SJSA1 (cell line): ENCODE data around the gene CEBPA. TPM values are rescaled to one million over a fixed set of nuclear protein-coding genes. Genes with fewer than 3 reads are reported as not detected.
"Not testable (repeated sequence)": the region's sequence is repeated elsewhere in the genome, so short reads cannot be mapped to it uniquely, and the experiment has no call there.

Experiments
- DNase-seq, 2 experiments: peaks; one replicate each; pipeline ENCODE4 v3.0.0-alpha.2; 2015 to 2020; ENCODE audit warnings: low spot score in 2 of 2, low read depth in 1 of 2
- H3K27ac ChIP-seq: fragments of 250-450 bp; sonication (Bioruptor Pico); 2 replicates; pipeline ENCODE4 v1.5.1; 2020; ENCODE audit warnings: mild to moderate bottlenecking, moderate library complexity
- H3K27me3 ChIP-seq: fragments of 250-450 bp; sonication (Bioruptor Pico); replicated peaks from 2 replicates; pipeline ENCODE4 v1.5.1; 2020; ENCODE audit warnings: mild to moderate bottlenecking, moderate library complexity
- H3K36me3 ChIP-seq: fragments of 250-450 bp; sonication (Bioruptor Pico); 2 replicates; pipeline ENCODE4 v1.5.1; 2020; ENCODE audit warnings: mild to moderate bottlenecking
- H3K4me1 ChIP-seq: fragments of 250-450 bp; sonication (Bioruptor Pico); replicated peaks from 2 replicates; pipeline ENCODE4 v1.6.1; 2021; ENCODE audit warnings: mild to moderate bottlenecking
- H3K4me3 ChIP-seq: fragments of 250-450 bp; sonication (Bioruptor Pico); 2 replicates; pipeline ENCODE4 v1.5.1; 2020; ENCODE audit warnings: mild to moderate bottlenecking
- H3K9me3 ChIP-seq: fragments of 250-450 bp; sonication (Bioruptor Pico); replicated peaks from 2 replicates; pipeline ENCODE4 v1.5.1; 2020; ENCODE audit warnings: mild to moderate bottlenecking
- total RNA-seq: library from RNA; depleted of rRNA; stranded (reverse); fragments of >200 nt; shearing (Covaris generic); gene quantifications from 2 replicates; pipeline ENCODE4 v1.2.3, GENCODE V29; 2014

The CEBPA gene
- total RNA-seq, 1 experiment from 2014 or later, result 0.13 TPM

DNA sequence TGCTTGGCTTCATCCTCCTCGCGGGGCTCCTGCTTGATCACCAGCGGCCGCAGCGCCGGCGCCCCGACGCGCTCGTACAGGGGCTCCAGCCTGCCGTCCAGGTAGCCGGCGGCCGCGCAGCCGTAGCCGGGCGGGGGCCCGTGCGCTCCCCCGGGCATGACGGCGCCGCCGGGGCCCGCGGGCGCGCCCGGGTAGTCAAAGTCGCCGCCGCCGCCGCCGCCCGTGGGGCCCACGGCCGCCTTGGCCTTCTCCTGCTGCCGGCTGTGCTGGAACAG, 497 bp downstream of the CEBPA start:
- peaks cover 27% of the 10 kb centered on the region for H3K4me1 ChIP-seq
- peaks cover 10% of the 10 kb centered on the region for H3K9me3 ChIP-seq
- peak overlapping the region; percentile 40 for H3K4me3 ChIP-seq
- H3K27me3 ChIP-seq, result peaks cover 64% of the 10 kb centered on the region
- no peaks in the 10 kb centered on the region for H3K36me3 ChIP-seq
- no peak overlapping the region for H3K27ac ChIP-seq
- no peak for DNase-seq

DNA sequence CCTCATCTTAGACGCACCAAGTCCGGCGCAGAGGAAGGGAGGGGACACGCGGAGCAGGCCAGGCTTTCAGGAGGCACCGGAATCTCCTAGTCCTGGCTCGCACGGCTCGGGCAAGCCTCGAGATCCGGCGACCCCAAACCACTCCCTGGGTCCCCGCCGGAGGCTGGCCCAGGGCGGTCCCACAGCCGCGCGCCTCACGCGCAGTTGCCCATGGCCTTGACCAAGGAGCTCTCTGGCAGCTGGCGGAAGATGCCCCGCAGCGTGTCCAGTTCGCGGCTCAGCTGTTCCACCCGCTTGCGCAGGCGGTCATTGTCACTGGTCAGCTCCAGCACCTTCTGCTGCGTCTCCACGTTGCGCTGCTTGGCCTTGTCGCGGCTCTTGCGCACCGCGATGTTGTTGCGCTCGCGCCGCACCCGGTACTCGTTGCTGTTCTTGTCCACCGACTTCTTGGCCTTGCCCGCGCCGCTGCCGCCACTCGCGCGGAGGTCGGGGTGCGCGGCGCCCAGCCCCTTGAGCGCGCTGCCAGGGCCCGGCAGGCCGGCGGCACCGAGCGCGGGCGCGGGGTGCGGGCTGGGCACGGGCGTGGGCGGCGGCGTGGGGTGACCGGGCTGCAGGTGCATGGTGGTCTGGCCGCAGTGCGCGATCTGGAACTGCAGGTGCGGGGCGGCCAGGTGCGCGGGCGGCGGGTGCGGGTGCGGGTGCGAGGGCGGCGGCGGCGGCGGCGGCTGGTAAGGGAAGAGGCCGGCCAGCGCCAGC, 1.0 kb downstream of the CEBPA start:
- H3K27me3 ChIP-seq, result peaks cover 60% of the 10 kb centered on the region
- no peak for DNase-seq
- no peak overlapping the region for H3K27ac ChIP-seq
- no peaks in the 10 kb centered on the region for H3K36me3 ChIP-seq
- peaks cover 27% of the 10 kb centered on the region for H3K4me1 ChIP-seq
- H3K4me3 ChIP-seq, result no peak overlapping the region
- peaks cover 10% of the 10 kb centered on the region for H3K9me3 ChIP-seq

DNA sequence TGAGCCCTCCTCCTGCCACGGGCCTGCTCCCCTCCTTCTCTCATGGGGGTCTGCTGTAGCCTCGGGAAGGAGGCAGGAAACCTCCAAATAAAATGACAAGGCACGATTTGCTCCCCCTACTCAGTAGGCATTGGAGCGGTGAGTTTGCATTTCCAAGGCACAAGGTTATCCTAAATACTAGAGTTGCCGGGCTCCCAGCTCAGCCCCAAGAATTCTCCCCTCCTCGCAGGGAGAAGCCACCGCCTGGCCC, 1.5 kb downstream of the CEBPA start:
- Histone ChIP-seq H3K4me1 (peaks cover 27% of the 10 kb centered on the region), H3K27me3 (peaks cover 57% of the 10 kb centered on the region)
- DNase-seq, result no peak

DNA sequence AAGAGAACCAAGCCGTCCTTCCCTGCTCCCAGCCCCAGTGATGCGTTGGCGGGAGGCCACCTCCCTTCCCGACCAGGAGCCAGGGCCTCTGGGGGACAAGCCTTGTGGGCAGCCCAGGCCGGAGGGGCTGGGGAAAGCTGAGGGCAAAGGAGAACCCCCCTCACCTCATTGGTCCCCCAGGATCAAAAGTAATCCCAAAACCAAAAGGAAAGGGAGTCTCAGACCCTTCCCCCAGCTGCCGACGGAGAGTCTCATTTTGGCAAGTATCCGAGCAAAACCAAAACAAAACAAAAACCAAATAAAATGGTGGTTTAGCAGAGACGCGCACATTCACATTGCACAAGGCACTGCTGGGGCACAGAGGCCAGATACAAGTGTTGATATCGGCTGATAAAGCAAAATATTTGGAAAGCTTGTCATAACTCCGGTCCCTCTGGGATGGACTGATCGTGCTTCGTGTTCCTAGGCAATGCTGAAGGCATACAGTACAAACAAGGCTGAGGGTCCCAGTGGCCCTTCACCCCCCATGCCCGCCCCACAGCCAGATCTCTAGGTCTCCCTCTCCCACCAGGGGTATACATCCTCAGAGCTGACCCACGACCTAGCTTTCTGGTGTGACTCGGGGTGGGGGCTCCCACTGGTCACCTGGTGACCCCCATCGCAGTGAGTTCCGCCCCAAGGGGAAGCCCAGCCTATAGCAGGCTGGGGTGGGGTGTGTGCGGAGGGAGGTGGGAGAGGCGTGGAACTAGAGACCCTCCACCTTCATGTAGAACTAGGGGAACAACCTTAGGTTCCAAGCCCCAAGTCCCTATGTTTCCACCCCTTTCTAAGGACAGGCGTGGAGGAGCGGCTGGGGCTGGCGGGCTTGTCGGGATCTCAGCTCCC, 2.1 kb downstream of the CEBPA start:
- DNase-seq, result no peak
- Histone ChIP-seq H3K4me1 (peaks cover 27% of the 10 kb centered on the region), H3K27ac (no peak overlapping the region), H3K27me3 (peaks cover 57% of the 10 kb centered on the region), H3K4me3 (no peak overlapping the region), H3K9me3 (peaks cover 10% of the 10 kb centered on the region), H3K36me3 (no peaks in the 10 kb centered on the region)

More for the DNA sequence above, 1.5 kb downstream of the CEBPA start:
- H3K36me3 ChIP-seq, result no peaks in the 10 kb centered on the region
- H3K9me3 ChIP-seq, result peaks cover 10% of the 10 kb centered on the region
- H3K27ac ChIP-seq, result no peak overlapping the region
- H3K4me3 ChIP-seq, result no peak overlapping the region

DNA sequence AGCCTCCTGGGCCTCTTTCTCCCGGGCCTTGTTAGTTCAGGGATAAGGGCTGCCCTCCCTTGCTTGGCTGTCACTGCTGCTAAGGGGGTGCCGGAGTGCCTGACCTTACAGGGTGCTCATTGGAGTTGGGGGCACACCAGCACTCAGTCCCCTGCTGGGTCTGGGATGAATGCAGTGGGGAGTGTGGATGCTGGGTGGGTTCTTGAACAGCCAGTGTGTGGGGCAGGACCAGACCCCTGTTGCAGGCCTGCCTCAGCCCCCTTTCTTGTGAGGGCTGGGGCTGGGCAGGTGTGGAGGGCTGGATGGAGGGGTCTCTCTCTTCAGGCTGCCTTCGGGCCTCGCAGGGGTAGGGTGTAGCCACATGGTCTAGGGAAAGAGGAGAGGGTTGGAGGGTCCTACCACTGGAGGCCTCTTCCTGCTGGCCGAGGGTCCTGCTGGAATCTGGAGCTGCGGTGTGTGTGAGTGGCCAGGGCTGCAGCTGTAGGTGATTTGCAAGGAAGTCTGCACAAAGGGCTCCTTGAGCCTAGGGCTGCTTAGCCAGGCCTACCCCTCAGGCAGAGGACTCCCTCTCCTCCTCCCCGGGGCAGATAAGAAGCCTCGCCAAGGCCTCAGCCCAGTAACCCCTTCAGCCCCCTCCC, 3.2 kb downstream of the CEBPA start:
- no peak for DNase-seq
- H3K9me3 ChIP-seq, result peaks cover 10% of the 10 kb centered on the region
- H3K27ac ChIP-seq, result no peak overlapping the region
- H3K27me3 ChIP-seq, result peaks cover 49% of the 10 kb centered on the region
- H3K36me3 ChIP-seq, result no peaks in the 10 kb centered on the region
- H3K4me3 ChIP-seq, result no peak overlapping the region
- H3K4me1 ChIP-seq, result peaks cover 27% of the 10 kb centered on the region

DNA sequence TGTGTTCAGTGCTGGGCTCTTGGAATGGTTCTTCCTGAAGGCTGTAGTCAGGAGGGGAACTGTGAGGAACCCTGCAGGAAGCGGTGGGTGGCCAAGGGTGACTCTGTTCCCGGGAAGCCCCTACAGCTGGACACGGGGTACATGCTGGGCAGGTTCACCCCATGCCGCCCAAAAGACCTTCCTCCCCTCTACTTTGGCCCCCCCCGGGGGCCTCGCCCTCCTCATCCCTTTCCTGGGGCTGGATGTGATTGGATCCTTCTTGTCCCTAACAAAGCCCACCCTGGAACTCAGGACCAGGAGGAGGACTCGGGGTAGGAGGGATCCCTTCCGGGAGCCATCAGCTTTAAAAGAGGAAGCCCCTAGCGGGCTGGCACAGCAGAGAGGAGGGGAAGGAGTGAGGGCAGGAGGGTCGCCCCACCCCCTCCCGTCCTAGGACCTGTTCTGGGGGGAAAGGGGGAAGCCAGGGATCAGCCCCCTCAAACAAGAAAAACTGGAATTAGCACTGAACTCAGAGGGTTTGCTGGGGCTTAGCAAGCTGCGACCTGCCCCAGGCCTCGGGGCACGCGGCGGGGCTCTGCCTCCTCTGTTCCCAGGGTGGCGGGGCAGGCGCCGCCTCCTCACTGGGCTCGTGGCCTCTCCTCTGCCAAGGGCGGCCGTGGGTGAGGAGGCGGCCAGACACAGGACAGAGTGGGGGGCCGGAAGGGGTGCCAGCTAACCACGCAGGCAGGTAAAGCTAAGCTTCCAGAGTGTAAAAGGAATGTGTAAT, 4.0 kb downstream of the CEBPA start:
- Histone ChIP-seq H3K27me3 (peaks cover 41% of the 10 kb centered on the region), H3K4me3 (no peak overlapping the region), H3K36me3 (no peaks in the 10 kb centered on the region), H3K27ac (no peak overlapping the region), H3K4me1 (peaks cover 25% of the 10 kb centered on the region), H3K9me3 (peaks cover 5% of the 10 kb centered on the region)
- no peak for DNase-seq

DNA sequence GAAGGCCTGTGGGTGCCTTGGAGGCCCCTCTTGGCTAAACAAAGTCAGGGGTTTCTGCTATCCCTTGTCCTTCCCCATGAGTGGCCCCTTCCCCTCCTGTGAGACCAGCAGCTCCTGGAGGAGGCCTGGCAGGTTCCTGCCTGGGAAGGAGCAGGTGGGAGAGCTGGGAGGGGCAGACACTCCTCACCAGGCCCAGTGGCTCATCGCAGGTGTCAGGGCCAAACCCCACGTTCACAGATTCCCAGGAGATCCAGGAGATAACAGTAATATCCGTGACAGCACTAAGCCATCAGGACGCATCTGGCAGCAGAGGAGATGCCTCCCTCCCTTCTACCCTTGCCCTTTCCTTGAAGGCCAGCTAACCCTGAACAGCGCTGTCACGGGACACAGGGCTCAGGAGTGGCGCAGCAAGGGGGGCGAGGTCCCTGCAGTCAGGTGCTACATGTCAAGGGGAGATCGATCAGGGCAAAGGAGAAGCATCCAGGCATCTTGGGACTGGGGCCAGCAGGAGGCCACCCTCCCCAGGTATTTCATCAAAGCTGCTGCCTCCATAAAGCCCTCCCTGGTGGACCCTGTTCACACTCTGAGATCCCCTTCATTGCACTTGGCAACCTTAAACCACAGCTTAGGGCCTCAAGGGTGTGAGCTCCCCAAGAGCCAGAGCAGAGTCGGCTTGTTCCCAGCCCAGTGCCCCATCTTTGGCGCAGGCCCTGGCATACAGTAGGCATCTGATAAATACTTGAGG, 4.8 kb downstream of the CEBPA start:
- DNase-seq, result no peak
- H3K9me3 ChIP-seq, result peaks cover 3% of the 10 kb centered on the region
- no peak overlapping the region for H3K4me3 ChIP-seq
- peaks cover 25% of the 10 kb centered on the region for H3K4me1 ChIP-seq
- H3K36me3 ChIP-seq, result no peaks in the 10 kb centered on the region
- H3K27me3 ChIP-seq, result peaks cover 33% of the 10 kb centered on the region
- no peak overlapping the region for H3K27ac ChIP-seq

DNA sequence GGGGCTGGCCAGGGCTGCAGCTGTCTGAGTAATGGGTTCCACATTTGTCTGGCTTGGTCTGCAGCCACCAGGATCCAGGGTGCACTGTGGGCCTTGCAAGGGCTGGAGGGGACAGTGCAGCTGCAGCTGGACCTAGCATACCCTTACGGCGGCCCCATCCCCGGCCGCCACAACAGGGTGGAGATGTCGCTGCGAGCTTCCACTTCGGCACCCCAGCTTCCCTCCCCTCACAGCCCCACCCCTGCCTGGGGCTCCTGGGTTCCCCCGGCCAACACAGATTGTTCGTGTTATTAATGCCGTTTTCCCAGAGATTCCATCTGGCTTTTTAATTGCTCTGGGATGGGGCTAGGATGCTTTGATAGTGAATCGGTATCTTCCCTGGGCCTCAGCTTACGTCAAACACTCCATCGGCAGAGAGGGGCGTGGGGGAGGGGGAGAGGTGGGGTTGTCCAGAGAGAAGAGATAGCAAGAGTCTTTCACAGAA, 5.8 kb downstream of the CEBPA start:
- H3K4me3 ChIP-seq, result no peak overlapping the region
- no peaks in the 10 kb centered on the region; the same call in 1 of the 2 replicates for H3K9me3 ChIP-seq
- no peak for DNase-seq
- peaks cover 19% of the 10 kb centered on the region for H3K4me1 ChIP-seq
- peaks cover 23% of the 10 kb centered on the region for H3K27me3 ChIP-seq
- H3K36me3 ChIP-seq, result no peaks in the 10 kb centered on the region
- no peak overlapping the region for H3K27ac ChIP-seq

DNA sequence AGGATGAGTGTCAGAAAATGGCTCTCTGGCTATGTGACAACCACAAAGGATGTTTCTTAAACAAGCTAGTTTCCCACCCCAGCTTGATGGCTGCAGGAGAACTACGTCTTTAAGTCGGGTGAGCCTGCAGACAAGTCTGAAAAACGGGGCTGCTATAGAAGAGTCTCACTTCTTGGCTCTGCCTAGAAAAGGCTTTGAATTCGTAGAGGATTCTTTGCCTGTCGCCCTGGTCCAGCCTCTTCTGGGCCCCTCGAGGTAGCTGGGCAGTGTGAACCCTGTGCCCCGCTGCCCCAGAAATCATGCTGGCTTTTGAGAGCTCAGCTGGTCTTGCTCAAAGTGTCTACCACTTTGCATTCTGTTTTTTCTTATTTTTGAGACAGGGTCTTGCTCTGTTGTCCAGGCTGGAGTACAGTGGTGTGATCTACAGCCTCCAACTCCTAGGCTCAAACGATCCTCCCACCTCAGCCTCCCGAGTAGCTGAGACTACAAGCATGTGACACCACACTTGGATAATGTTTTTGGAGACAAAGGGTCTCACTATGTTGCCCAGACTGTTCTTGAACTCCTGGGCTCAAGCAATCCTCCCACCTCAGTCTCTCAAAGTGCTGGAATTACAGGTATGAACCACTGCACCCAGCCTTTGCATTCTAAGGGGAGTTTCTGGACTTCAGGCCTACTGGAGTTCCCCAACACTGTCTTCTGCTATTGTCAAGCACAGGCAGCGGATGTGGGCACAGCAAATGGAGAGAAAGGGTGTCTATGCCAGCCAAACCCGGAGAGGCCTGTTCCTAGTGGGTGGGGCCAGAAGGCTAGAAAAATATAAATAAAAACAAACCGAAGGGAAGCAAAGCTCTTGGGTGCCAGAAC, 6.5 kb downstream of the CEBPA start:
- H3K36me3 ChIP-seq, result no peaks in the 10 kb centered on the region
- no peak overlapping the region for H3K4me3 ChIP-seq
- DNase-seq, result no peak
- no peaks in the 10 kb centered on the region for H3K9me3 ChIP-seq
- peaks cover 17% of the 10 kb centered on the region for H3K27me3 ChIP-seq
- H3K4me1 ChIP-seq, result peaks cover 15% of the 10 kb centered on the region
- no peak overlapping the region for H3K27ac ChIP-seq

DNA sequence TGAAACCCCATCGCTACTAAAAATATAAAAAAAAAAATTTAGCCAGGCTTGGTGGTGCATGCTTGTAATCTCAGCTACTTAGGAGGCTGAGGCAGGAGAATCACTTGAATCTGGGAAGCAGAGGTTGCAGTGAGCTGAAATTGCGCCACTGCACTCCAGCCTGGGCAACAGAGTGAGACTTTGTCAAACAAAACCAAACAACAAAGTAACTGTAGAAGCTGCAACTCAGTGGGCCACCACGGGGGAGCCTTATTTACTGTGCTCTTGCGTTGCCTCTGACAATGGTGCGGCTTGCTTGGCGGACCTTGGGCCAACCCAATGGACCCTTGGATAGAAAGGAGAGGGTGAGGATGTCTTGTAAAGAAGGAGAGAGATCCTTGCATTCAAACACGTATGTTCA, 7.3 kb downstream of the CEBPA start:
- not testable (repeated sequence) for H3K9me3 ChIP-seq, DNase-seq, H3K4me3 ChIP-seq, H3K27ac ChIP-seq, H3K36me3 ChIP-seq, H3K27me3 ChIP-seq
- H3K4me1 ChIP-seq, result peaks cover 15% of the 10 kb centered on the region

DNA sequence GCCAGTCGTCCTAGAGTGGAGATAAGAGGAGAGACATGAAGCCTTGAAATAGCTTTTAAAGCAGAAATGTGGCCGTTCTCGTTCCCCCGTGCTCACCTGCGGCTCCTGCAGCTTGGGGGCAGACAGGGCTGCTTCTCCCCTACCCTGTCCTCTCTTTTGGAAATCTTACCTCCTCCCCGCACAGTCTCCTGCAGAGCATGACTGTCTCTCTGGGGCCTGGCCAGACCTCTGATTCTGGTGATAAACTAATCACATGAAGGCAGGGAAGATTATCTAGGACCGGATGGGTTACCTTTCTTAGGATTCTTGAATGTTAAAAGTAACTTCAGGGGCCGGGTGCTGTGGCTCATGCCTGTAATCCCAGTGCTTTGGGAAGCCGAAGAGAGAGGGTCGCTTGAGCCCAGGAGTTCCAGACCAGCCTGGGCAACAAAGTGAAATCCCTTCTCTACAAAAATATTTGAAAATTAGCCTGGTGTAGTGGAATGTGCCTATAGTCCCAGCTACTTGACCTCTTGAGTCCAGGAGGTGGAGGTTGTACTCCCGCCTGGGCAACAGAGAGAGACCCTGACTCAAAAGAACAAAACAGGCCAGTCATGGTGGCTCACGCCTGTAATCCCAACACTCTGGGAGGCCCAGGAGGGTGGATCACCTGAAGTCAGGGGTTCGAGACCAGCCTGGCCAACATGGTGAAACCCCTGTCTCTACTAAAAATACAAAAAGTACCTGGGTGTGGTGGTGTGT, 8.1 kb downstream of the CEBPA start:
- no peak for DNase-seq
- no peaks in the 10 kb centered on the region for H3K36me3 ChIP-seq
- H3K4me3 ChIP-seq, result no peak overlapping the region
- peaks cover 4% of the 10 kb centered on the region for H3K27me3 ChIP-seq
- H3K9me3 ChIP-seq, result no peaks in the 10 kb centered on the region; the same call in 1 of the 2 replicates
- peaks cover 15% of the 10 kb centered on the region for H3K4me1 ChIP-seq
- no peak overlapping the region for H3K27ac ChIP-seq
